Measurements from ENCODE around the gene SFMBT2.

DNA sequence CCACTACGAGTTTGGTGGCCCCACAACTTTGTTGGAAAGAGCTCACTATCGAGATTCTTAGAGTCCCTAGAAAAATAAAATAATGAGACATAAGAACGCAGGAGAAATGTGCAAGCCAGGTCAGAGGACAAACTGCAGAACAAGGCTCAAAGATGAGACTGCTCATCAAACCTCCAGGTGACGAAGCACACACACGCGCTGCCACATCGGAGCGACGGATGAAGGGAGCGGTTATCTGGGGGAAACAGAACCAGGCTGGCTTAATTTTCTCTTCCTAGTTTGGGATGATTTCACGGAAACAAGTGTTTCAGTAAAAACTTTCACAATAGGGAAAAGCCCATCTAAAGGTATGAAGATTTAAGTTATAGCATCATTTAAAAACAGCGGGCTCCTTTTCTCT is 231.3 kb downstream of the SFMBT2 start:
- no peak for TF ChIP-seq CTCF (IDR thresholded peaks at IDR 0.05)
- no peak for TF ChIP-seq EP300 (IDR thresholded peaks at IDR 0.05)
- TF ChIP-seq POLR2A (IDR thresholded peaks at IDR 0.05), result no peak
- TF ChIP-seq POLR2AphosphoS5 (IDR thresholded peaks at IDR 0.05), result no peak

Measured in suprapubic skin (tissue), 4 donors.